ENCODE data around the gene COL8A1.

Gene COL8A1

GRCh38 chr3:99721633-99722007 is 83.2 kb downstream of the COL8A1 start:
- TF ChIP-seq ZBTB7A (IDR thresholded peaks at IDR 0.05; ENCODE audit: low read depth) = no peak
- TF ChIP-seq MAX (IDR thresholded peaks at IDR 0.05) = no peak
- TF ChIP-seq RAD21 (IDR thresholded peaks at IDR 0.05; ENCODE audit: low read depth) = no peak

GRCh38 chr3:99724276-99724675 is 85.9 kb downstream of the COL8A1 start:
- TF ChIP-seq REST (IDR thresholded peaks at IDR 0.05; ENCODE audit: low read depth) (no peak), CEBPB (IDR thresholded peaks at IDR 0.05) (no peak), NFIC (IDR thresholded peaks at IDR 0.05) (no peak), EP300 (IDR thresholded peaks at IDR 0.05; ENCODE audit: borderline replicate concordance) (no peak), FOXM1 (IDR thresholded peaks at IDR 0.05; ENCODE audit: borderline replicate concordance, low read depth) (no peak), ZBTB7A (IDR thresholded peaks at IDR 0.05; ENCODE audit: low read depth) (no peak), USF1 (IDR thresholded peaks at IDR 0.05) (no peak), MAX (IDR thresholded peaks at IDR 0.05) (no peak), CREB1 (IDR thresholded peaks at IDR 0.05; ENCODE audit: low read depth) (no peak), YY1 (IDR thresholded peaks at IDR 0.05; ENCODE audit: low read depth) (no peak), TCF12 (IDR thresholded peaks at IDR 0.05; ENCODE audit: low read depth) (no peak), RAD21 (IDR thresholded peaks at IDR 0.05; ENCODE audit: low read depth) (no peak), EGR1 (IDR thresholded peaks at IDR 0.05) (no peak), TEAD4 (IDR thresholded peaks at IDR 0.05) (no peak), TAF1 (IDR thresholded peaks at IDR 0.05; ENCODE audit: low read depth) (no peak)

GRCh38 chr3:99730870-99731269 is 92.5 kb downstream of the COL8A1 start:
- no peak for TF ChIP-seq TAF1 (IDR thresholded peaks at IDR 0.05; ENCODE audit: low read depth)
- TF ChIP-seq NFIC (IDR thresholded peaks at IDR 0.05) = no peak
- no peak for TF ChIP-seq CEBPB (IDR thresholded peaks at IDR 0.05)
- no peak for TF ChIP-seq RAD21 (IDR thresholded peaks at IDR 0.05; ENCODE audit: low read depth)
- no peak for TF ChIP-seq EP300 (IDR thresholded peaks at IDR 0.05; ENCODE audit: borderline replicate concordance)
- TF ChIP-seq MAX (IDR thresholded peaks at IDR 0.05) = no peak

- TF ChIP-seq MAX (IDR thresholded peaks at IDR 0.05) (no peak), TEAD4 (IDR thresholded peaks at IDR 0.05) (no peak), YY1 (IDR thresholded peaks at IDR 0.05; ENCODE audit: low read depth) (no peak), REST (IDR thresholded peaks at IDR 0.05; ENCODE audit: low read depth) (no peak), NFIC (IDR thresholded peaks at IDR 0.05) (no peak), ZBTB7A (IDR thresholded peaks at IDR 0.05; ENCODE audit: low read depth) (no peak), TCF12 (IDR thresholded peaks at IDR 0.05; ENCODE audit: low read depth) (no peak), USF1 (IDR thresholded peaks at IDR 0.05) (no peak), FOXM1 (IDR thresholded peaks at IDR 0.05; ENCODE audit: borderline replicate concordance, low read depth) (no peak), TAF1 (IDR thresholded peaks at IDR 0.05; ENCODE audit: low read depth) (no peak), EGR1 (IDR thresholded peaks at IDR 0.05) (no peak), CEBPB (IDR thresholded peaks at IDR 0.05) (no peak), CREB1 (IDR thresholded peaks at IDR 0.05; ENCODE audit: low read depth) (no peak), EP300 (IDR thresholded peaks at IDR 0.05; ENCODE audit: borderline replicate concordance) (no peak), RAD21 (IDR thresholded peaks at IDR 0.05; ENCODE audit: low read depth) (no peak)
Observed at GRCh38 chr3:99731499-99731898, 93.1 kb downstream of the COL8A1 start.

GRCh38 chr3:99741588-99741987 is 103.2 kb downstream of the COL8A1 start:
- TF ChIP-seq TCF12 (IDR thresholded peaks at IDR 0.05; ENCODE audit: low read depth) (no peak), RAD21 (IDR thresholded peaks at IDR 0.05; ENCODE audit: low read depth) (no peak), FOXM1 (IDR thresholded peaks at IDR 0.05; ENCODE audit: borderline replicate concordance, low read depth) (no peak), TAF1 (IDR thresholded peaks at IDR 0.05; ENCODE audit: low read depth) (no peak), CREB1 (IDR thresholded peaks at IDR 0.05; ENCODE audit: low read depth) (no peak), EP300 (IDR thresholded peaks at IDR 0.05; ENCODE audit: borderline replicate concordance) (no peak), MAX (IDR thresholded peaks at IDR 0.05) (no peak), USF1 (IDR thresholded peaks at IDR 0.05) (no peak), ZBTB7A (IDR thresholded peaks at IDR 0.05; ENCODE audit: low read depth) (no peak), EGR1 (IDR thresholded peaks at IDR 0.05) (no peak), TEAD4 (IDR thresholded peaks at IDR 0.05) (no peak), CEBPB (IDR thresholded peaks at IDR 0.05) (no peak), REST (IDR thresholded peaks at IDR 0.05; ENCODE audit: low read depth) (no peak)
